NK-92 treated with Interleukin-12 subunit alpha and Interleukin-12 subunit beta, amount 100 ng/mL, for 24 hours (cell line): ENCODE results near the gene FAM204A.

Experiments used
- DNase-seq: peaks from one replicate; lab custom pipeline; 2025; lab: John Stamatoyannopoulos, UW

Gene FAM204A

GRCh38 chr10:118277871-118278270 is 64.3 kb downstream of the FAM204A start:
- DNase-seq, result no peak

- no peak for DNase-seq
Observed at GRCh38 chr10:118276727-118277126, 65.4 kb downstream of the FAM204A start.

GRCh38 chr10:118276204-118276603 is 65.9 kb downstream of the FAM204A start:
- no peak for DNase-seq

- DNase-seq, result no peak
Observed at GRCh38 chr10:118273662-118274061, 68.5 kb downstream of the FAM204A start.

GRCh38 chr10:118272767-118273166 is 69.4 kb downstream of the FAM204A start:
- no peak for DNase-seq

- no peak for DNase-seq
Observed at GRCh38 chr10:118272149-118272721, 69.9 kb downstream of the FAM204A start.

GRCh38 chr10:118271671-118272070 is 70.5 kb downstream of the FAM204A start:
- DNase-seq, result no peak

- DNase-seq, result no peak
Observed at GRCh38 chr10:118266098-118266748, 75.9 kb downstream of the FAM204A start.

- no peak for DNase-seq
Observed at GRCh38 chr10:118264838-118265470, 77.2 kb downstream of the FAM204A start.

- DNase-seq, result no peak
Observed at GRCh38 chr10:118264252-118264651, 77.9 kb downstream of the FAM204A start.

GRCh38 chr10:118262538-118262937 is 79.6 kb downstream of the FAM204A start:
- no peak for DNase-seq

- DNase-seq, result peak; percentile 12
Observed at GRCh38 chr10:118259288-118259906, 82.7 kb downstream of the FAM204A start.

GRCh38 chr10:118258285-118258684 is 83.8 kb downstream of the FAM204A start:
- DNase-seq, result no peak

GRCh38 chr10:118256825-118257570 is 85.1 kb downstream of the FAM204A start:
- DNase-seq, result no peak

- DNase-seq, result no peak
Observed at GRCh38 chr10:118256209-118256608, 85.9 kb downstream of the FAM204A start.

- no peak for DNase-seq
Observed at GRCh38 chr10:118255355-118255754, 86.8 kb downstream of the FAM204A start.

- no peak for DNase-seq
Observed at GRCh38 chr10:118254654-118255053, 87.5 kb downstream of the FAM204A start.

- no peak for DNase-seq
Observed at GRCh38 chr10:118253397-118253796, 88.7 kb downstream of the FAM204A start.

- DNase-seq, result no peak
Observed at GRCh38 chr10:118251791-118252190, 90.3 kb downstream of the FAM204A start.

- no peak for DNase-seq
Observed at GRCh38 chr10:118249714-118250113, 92.4 kb downstream of the FAM204A start.
